ENCODE data around the gene NAA40. TPM values are rescaled to one million over a fixed set of nuclear protein-coding genes. Genes with fewer than 3 reads are reported as not detected.

Gene NAA40
- total and polyA plus RNA-seq, 2 of the 4 experiments (the other 2 are of a cell fraction), result 15.2 to 24.7 TPM

GRCh38 chr11:63929616-63930015 lies 9.2 kb upstream of the NAA40 start:
- CTCF ChIA-PET, result no interaction called here
- no peak overlapping the region for H2AK5ac ChIP-seq (ENCODE audit: low read depth, low read length)
- TF ChIP-seq NFE2L2 (IDR thresholded peaks at IDR 0.05; ENCODE audit: low read depth, low read length), result no peak
- TF ChIP-seq ELK1 (IDR thresholded peaks at IDR 0.05; ENCODE audit: borderline replicate concordance, low read depth, low read length), result no peak
- no peak for TF ChIP-seq RCOR1 (IDR thresholded peaks at IDR 0.05; ENCODE audit: insufficient replicate concordance, low read length)
- no peak for TF ChIP-seq MAFK (IDR thresholded peaks at IDR 0.05; ENCODE audit: low read depth, low read length)
- TF ChIP-seq MXI1 (IDR thresholded peaks at IDR 0.05; ENCODE audit: borderline replicate concordance, low read depth, low read length), result no peak
- TF ChIP-seq CEBPB (IDR thresholded peaks at IDR 0.05; ENCODE audit: low read depth, low read length), result no peak
- TF ChIP-seq SMC3 (IDR thresholded peaks at IDR 0.05; ENCODE audit: low read depth, low read length), result no peak
- no peak for TF ChIP-seq POLR2A (IDR thresholded peaks at IDR 0.05; ENCODE audit: low read depth, low read length)
- TF ChIP-seq RAD21 (IDR thresholded peaks at IDR 0.05; ENCODE audit: low read length), result no peak
- no peak for TF ChIP-seq CHD1 (IDR thresholded peaks at IDR 0.05; ENCODE audit: low read depth, low read length)
- TF ChIP-seq MAZ (IDR thresholded peaks at IDR 0.05; ENCODE audit: borderline replicate concordance, low read depth, low read length), result no peak
- H3K36me3 ChIP-seq (ENCODE audit: control insufficient read depth, insufficient read depth, low read length), result no peaks in the 10 kb centered on the region
- POLR2A ChIA-PET (ENCODE audit: unreplicated experiment), result no interaction called here
- in situ Hi-C loops (cut with MboI; ENCODE audit: low sequenced_read_pairs) (loop anchor here (25.0 kb wide), 1 partner anchor 442 kb away; the partner anchor contains the start of gene PLAAT5), dilution Hi-C loops (cut with HindIII; ENCODE audit: low sequenced_read_pairs, unreplicated experiment) (no loop called here), intact Hi-C loops (cut with micrococcal nuclease) (no loop called here)
- no peak overlapping the region for H2BK15ac ChIP-seq (ENCODE audit: low read depth, low read length)
- no peak overlapping the region for H4K91ac ChIP-seq (ENCODE audit: insufficient read depth, low read depth, low read length)
- BruUV-seq (replicated peaks), result no TSS peak
- ATAC-seq (ENCODE audit: low read depth) (no peak), DNase-seq (no peak)
- H3K18ac ChIP-seq (ENCODE audit: low read depth, low read length), result no peak overlapping the region
- no peak overlapping the region for H3K14ac ChIP-seq (replicated peaks; ENCODE audit: low read depth, low read length)
- H3K4me3 ChIP-seq (ENCODE audit: insufficient read depth, low read depth, low read length), result no peak overlapping the region
- no peak overlapping the region for H2AK9ac ChIP-seq (replicated peaks; ENCODE audit: low read depth, low read length, poor library complexity)
- no peak overlapping the region for H3K27ac ChIP-seq (ENCODE audit: insufficient read depth, low read length)
- H3K23ac ChIP-seq (ENCODE audit: low read depth, low read length), result no peak overlapping the region
- no peak overlapping the region for H4K5ac ChIP-seq (ENCODE audit: low read depth, low read length)
- H3K56ac ChIP-seq (ENCODE audit: extremely low read depth, insufficient read depth, low read length), result no peak overlapping the region
- no peak overlapping the region for H3K9ac ChIP-seq (ENCODE audit: low read depth, low read length)
- no peak overlapping the region for H2AFZ ChIP-seq (replicated peaks; ENCODE audit: low read length, poor library complexity)
- no peaks in the 10 kb centered on the region for H3K9me1 ChIP-seq (ENCODE audit: insufficient read depth, low read length)
- no peak overlapping the region for H2BK120ac ChIP-seq (ENCODE audit: low read depth, low read length)
- H4K20me1 ChIP-seq (ENCODE audit: insufficient read depth, low read length), result no peaks in the 10 kb centered on the region
- H3K4me2 ChIP-seq (ENCODE audit: low read depth, low read length), result no peak overlapping the region
- H2BK20ac ChIP-seq (ENCODE audit: low read depth, low read length), result no peak overlapping the region
- no peak overlapping the region for H3K4ac ChIP-seq (ENCODE audit: low read depth, low read length)
- H3K9me3 ChIP-seq (ENCODE audit: control insufficient read depth, insufficient read depth, low read length), result no peaks in the 10 kb centered on the region
- H3K79me1 ChIP-seq (ENCODE audit: low read depth in 1 of 2, low read length in 2 of 2), result no peaks in the 10 kb centered on the region
- peaks cover 4% of the 10 kb centered on the region for H3K27me3 ChIP-seq (ENCODE audit: control insufficient read depth, insufficient read depth, low read length)
- no peak overlapping the region for H2BK5ac ChIP-seq (ENCODE audit: low read depth, low read length, poor library complexity, severe bottlenecking)
- 73% methylated on average over 5 of the region's 5 CpGs; no CpG with 5 or more reads in 1 of the 2 experiments for WGBS, 2 experiments (ENCODE audit: extremely low coverage in 2 of 2, insufficient read length in 1 of 2)
- no peaks in the 10 kb centered on the region for H3K4me1 ChIP-seq (ENCODE audit: control insufficient read depth, insufficient read depth, low read length)
- H4K8ac ChIP-seq (ENCODE audit: low read depth in 2 of 2, low read length in 2 of 2), result no peak overlapping the region
